Central memory CD4-positive, alpha-beta T cell (primary cell): ENCODE results near the gene LDLRAD4.
"Not testable (repeated sequence)": the region's sequence is repeated elsewhere in the genome, so short reads cannot be mapped to it uniquely, and the experiment has no call there.

ENCODE experiments used
- DNase-seq: peaks from one replicate; pipeline ENCODE4 v3.0.0; 2022

Gene LDLRAD4

DNA sequence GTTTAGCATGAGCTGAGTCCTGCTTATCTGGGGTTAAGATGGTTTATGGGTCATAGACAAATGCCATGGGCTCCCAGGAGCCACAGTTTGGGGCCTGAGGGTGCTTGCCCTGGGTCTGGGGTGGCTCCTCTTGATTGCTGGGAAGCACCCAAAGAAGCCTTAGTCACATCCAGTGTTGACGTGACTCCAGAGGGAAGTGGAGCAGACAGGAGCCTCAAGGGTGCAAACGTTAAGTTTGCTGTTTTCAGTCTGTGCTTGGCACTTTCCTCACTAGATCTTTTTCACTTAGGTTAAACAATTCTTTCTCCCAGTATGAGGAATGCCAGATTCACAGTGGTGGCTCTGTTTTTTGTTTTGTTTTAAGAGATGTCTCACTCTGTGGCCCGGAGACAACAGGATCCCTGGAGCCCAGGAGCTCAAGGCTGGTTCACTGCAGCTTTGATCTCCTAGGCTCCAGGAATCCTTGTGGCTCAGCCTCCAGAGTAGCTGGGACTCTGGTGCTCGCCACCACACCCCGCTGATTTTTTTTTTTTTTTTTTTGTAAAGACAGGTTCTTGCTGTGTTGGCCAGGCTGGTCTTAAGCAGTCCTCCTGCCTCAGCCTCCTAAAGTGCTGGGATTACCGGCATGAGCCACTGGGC lies 256.5 kb downstream of the LDLRAD4 start:
- DNase-seq, result no peak

DNA sequence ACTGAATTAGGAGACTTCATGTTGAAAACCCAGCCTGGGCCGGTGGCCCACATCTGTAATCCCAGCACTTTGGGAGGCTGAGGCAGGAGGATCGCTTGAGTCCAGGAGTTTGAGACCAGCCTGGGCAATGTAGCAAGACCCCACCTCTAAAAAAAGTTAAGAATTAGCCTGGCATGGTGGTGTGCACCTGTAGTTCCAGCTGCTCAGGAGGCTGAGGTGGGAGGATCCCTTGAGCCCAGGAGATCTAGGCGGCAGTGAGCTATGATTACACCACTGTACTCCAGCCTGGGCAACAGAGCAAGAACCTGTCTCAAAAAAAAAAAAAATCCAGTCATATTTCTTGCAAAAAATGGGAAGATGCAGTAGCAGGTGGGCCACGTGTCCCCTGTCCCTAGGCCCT lies 257.8 kb downstream of the LDLRAD4 start:
- not testable (repeated sequence) for DNase-seq

DNA sequence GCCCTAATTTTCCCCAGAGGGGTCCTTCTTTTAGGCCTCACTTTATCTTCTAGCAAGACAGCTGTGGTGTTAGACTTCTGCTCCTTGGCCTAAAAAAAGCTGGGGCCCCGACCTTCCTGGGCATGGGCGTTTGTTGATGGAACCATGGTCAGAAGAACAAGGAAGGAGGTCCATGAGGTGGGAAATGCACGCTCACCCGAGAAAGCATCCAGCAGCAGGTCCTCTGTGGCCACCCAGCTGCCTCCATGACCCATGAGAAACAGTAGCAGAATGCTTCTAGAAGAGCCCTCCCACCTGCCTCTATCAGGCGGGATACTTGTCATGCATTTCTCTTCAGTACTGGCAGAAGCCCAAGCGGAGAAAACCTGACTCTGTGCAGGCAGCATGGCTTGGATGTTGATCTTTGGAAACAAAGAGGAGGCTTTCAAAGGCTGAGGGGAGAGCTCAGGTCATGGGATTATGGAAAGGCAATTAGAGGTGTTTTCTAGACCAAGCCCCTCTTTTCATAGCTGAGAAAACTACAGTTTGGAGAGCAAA lies 258.7 kb downstream of the LDLRAD4 start:
- no peak for DNase-seq

DNA sequence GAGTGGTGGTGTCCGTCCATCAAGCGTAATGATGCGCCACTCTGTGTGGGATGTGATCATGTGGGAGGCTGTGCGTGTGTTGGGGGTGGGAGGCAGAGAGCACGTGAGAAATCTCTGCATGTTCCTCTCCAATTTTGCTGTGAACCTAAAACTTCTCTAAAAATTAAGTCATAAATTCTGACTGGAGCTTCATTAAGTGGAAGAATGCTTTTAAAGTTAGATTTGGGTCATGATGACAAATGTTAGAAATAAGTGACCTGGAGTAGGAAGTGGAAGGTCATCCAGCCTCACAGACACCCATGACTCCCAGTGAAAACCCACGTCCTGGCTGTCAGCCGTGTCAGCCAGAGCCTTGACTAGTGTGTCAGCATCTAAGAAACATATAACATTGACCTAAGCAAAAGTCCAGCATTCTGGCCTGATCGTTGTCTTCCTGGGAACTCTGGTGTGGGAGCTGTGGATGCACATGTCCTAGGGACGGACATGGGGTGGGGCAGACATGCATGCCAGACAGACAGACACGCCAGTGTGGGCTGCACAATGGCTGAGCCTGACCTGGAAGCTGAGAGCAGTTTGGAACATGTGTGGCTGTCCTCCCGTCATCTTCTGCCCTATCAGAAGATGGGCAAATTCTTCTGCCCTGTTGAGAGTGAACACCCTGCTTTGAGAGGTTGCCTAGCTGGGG lies 262.2 kb downstream of the LDLRAD4 start:
- no peak for DNase-seq

DNA sequence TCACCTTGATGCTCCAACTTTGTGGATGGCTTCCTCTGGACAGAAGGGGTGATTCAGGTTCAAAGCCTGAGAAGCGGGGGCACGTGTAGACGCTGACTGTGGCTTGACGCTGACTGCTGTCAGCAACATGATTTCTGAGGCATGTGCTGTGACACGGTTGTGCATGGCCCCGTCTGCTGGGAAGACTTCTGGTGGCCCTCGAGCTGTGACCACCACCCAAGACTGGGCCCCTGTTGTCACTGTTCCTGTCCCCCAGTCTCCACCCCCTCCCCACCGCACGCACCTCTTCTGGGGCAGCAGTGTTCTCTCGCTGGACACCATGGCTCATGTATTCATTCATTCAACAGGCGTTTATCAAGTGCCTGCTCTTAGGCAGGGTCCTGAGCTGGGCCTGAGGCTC lies 262.8 kb downstream of the LDLRAD4 start:
- no peak for DNase-seq

DNA sequence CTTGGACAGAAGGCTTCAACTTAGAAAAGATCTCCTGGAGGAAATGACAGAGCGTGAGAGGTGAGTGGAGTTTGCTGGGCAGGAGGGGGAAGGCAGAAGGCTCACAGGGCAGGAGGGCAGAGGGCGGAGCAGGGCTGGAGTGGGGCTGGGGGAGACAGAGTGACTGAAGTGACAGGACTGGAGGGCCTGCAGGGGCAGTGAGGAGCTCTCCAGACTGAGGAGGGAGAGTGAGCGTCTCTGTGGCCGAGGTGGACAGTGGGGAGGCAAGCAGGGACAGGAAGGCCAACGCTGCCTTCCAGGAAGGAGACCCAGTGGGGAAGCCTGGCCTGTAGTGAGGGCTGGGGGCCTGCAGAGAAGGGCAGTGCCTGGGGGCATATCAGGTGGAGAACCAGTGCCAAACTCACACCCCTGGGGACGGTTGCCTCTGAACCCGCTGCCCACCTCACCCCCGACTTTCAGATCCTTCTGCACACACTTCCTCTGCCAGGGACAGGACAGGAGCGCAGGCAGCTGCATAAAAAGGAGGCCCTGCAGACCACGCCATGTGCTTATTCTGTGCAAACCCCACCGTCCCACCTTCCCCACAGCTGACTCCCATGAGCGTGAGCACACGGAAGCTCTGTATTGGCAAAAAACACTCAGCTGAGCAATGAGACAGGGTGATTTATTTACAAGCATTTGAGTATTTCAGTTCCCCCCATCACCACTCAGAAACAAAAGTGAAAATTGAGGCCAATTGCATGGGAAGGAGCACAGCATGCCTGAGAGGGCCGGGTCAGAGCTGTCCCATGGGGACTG lies 263.5 kb downstream of the LDLRAD4 start:
- DNase-seq, result no peak

DNA sequence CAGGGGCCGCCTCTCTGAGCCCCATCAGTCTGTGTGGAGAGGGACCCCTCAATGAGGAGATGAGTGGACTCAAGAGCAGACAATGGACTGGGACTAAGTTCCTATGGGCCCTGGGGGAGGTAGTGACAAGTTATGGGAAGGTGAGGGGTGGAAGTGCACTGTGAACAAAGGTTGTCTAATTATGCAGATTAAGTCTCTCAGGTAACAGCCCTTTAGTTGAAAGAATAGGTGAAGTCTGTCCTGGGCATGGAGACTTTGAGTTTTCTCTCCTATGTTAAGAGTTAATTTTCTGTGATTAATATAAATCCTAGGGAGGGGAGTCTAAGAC lies 264.0 kb downstream of the LDLRAD4 start:
- no peak for DNase-seq

DNA sequence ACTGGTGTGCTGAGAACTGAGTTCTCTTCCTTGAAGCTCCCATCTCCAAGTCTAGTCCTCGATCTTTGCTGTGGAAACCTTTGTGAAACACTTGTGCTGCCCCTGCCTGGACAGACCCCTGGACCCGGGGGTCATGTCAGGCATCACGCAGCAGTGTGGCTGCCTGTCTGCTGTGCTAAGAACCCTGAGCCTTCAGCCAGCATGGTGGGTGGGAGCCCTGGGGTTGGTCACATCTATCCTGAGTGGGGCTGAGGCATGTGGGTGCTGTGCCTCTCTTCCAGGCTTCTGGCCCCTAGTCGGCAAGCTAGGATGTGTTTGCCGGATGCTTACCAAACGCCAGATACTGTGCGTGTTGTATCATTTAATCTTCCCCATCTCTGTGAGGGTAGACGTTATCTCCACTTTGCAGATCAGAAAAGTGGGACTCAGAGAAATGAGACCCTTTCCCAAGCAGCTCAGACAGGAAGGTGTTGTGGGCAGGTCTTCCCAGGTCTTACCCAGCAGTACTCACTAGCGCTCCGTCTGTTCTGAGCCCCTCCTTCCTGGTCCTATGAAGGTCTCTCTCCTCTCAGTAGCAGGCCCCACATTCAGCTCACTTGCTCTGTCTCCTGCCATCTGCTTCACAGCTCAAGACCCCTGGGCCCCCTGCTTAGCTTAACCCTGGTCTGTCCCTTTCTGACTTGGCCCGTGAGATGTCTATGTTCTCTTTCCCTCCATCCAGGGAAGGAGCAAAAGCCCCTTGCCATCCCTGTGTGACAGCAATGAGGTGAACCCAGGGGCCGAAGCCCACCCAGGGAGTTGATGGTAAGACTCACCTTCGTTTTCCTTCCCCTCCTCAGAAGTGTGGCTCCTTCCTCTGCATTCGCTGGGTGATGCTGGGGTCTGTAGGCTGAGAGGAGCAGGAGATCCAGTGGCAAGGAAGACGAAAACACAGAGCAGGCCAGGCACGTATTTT lies 265.0 kb downstream of the LDLRAD4 start:
- DNase-seq, result no peak

DNA sequence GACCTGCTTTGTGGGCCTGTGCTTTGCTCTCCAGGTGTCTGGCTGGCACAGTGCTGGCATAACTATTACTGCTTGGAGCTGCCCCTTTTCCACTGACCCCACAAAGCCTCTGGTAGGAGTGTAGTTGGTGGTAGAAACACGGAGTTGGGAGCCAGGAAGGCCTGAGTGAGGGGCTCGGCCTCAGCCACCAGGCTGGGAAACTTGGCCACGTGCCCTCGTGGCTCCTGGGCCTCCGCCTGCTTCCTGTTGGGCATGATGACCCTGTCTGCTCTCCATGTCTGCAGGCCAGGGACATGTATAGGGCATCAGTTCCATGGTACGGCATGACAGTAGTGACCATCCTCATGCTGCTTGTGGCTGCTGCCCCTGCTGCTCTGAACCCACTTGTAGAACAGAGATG lies 266.6 kb downstream of the LDLRAD4 start:
- DNase-seq, result no peak

DNA sequence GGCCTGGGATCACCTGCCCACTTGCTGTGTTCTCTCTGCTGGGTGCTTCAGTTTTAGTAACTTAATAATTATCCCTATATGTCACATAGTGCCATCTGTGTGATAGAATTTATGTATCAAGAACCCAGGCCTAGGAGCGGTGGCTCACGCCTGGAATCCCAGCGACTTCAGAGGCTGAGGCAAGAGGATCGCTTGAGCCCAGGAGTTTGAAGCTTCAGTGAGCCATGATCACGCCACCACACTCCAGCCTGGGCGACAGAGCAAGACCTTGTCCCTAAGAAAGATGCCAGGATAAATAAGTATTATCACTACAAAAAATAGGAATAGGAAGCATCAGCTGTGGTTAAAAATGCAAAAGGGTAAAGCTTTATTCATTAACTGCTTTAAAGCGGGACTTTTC lies 267.0 kb downstream of the LDLRAD4 start:
- no peak for DNase-seq

DNA sequence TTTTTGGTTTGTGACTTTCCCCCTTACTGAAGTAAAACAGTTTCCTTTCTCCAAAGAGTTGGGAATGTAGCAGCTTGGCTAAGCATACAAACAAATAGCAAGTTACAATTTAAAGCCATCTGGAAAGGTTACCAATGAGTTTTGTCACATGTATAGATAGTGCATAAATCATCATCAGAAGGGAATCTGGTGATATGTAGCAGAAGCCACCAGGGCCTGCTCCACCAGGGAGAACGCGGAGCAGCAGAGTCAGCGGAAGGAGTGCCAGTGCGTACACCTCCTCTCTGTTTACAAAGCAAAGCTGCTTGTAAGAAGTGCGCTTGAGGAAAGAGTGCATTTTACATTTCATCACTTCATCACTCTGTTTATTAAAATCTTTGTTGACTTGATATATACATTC lies 267.7 kb downstream of the LDLRAD4 start:
- no peak for DNase-seq

DNA sequence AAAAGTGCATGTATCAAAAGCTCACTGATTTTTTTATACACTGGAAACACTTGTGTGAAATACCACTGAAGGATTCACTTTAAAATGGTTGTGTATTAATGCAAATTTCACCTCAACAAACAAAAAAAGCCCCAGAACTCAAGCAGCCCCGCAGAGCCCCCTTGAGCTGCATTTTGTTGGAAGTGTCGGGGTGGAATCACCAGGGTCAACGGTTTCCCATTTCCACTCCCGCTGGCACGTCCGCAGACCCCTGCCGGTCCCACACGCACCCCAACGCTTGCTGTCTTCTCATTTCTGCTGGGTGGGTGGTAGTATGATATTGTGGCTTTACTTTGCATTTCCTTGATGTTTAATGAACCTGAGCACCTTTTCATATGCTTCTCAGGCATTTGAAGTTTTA lies 268.1 kb downstream of the LDLRAD4 start:
- no peak for DNase-seq

DNA sequence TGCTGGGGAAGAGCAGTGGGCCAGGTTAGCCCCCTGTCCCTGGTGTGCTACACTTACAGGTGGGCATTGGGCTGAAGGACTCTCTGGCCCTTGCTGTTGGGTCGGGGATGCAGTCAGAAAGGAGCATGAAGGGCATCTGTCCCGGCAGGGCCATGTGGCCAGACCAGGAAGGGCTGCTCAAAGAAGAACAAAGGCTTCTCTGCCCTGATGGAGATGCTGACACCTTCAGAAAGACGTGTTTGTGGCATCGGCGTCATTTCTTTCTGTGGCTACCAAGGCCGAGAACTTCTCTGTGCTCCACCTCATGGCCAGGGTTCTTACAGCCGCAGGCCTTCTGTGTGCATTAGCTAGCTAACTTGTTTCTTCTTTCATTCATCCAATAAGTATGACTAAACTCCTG lies 268.7 kb downstream of the LDLRAD4 start:
- DNase-seq, result no peak

DNA sequence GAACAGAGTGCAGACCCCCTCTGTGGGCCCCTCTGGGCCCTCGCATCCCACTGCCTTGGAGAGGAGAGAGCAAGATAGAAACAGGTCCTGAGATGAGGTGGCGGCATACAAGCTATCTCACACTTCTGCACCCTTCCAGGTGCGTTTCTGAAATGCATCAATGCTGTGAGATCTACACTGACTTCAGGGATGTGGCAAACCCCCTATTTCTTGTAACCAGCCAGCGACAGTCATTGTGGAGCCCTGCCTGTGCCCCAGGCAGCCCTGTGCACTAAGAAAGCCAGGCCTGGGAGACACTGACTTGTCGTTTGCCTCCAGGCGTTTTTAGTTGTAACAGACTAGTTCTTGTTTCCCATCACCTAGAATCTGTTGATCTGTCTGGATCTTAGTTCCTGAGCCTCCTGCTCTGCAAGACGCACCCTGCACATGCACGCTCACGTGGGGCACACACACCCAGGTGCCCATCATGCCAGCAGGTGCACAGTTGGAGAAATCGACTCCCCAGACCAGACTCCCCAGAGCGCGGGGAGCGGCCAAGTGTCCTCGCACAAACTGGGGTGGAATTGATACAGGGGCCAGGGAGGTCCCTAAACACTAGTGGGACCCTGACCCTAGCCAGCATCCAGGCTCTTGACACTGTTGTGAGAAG lies 269.8 kb downstream of the LDLRAD4 start:
- no peak for DNase-seq

DNA sequence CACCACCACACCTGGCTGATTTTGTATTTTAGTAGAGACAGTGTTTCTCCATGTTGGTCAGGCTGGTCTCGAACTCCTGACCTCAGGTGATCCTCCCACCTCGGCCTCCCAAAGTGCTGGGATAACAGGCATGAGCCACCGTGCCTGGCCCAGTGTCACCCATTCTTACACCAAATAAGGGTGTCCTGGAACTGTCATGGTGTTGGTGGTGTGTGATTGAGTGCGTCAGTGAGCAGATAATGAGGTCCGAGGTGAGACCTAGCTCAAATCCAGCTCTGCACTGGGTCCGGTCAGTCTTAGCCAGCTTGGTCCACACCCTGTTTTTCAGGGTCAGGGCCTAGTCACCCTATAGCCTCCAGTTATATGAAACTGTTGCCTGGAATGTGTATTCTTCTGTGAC lies 270.7 kb downstream of the LDLRAD4 start:
- not testable (repeated sequence) for DNase-seq

DNA sequence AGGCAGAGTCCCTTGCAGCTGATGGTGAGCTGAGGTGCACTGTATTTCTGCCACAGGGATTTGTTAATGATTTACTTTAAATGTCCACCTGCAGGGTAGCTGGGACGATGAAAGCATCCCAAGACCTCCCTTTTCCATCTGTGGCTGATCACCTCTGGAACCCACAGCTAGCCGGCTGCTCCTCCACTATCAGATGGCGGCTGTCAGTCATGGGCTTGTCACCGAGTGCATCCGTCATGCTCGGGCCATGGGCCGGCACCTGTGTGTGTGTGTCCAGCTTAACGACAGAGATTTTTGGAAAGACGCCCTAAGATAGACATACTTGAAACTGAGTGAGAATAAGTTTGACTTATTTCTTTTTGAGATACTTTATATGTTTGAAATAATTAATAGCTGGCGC lies 272.6 kb downstream of the LDLRAD4 start:
- no peak for DNase-seq

DNA sequence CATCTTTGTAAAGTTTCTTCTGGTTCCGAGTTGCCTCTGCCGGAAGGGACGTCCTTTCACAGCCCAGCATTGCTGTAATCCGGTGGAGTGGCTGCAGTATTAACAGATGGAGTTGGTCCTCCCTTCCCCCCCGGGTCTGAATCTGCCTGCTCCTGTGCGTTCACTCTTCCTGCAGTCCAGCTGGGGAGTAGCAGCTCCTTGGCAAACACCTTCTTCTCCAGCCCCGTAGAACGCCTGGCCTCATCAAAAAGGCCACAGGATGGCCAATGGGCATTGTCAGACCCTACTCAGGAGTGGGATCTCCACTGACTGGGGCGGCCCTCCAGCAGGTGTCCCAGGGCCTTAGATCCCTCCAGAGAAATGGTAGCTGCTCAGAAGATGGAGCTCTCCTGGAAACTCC lies 273.8 kb downstream of the LDLRAD4 start:
- DNase-seq, result no peak

DNA sequence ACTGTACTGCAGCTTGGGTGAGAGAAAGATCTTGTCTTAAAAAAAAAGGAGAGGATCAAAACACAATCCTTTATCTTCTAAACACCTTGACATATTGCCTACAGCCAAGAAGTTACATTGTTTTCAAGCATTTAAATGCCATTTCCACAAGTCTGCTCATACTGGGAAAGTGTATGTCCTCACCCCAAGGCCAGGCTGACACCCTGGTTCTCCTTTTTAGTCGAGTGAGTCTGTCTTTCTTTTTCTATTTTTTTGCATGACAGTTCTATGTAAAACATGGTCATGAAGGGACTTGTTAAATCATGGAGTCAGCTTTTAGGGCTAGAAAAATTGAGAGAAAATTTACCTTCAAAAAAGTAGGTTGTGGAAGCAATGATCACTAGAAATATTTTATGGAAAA lies 274.5 kb downstream of the LDLRAD4 start:
- DNase-seq, result no peak

DNA sequence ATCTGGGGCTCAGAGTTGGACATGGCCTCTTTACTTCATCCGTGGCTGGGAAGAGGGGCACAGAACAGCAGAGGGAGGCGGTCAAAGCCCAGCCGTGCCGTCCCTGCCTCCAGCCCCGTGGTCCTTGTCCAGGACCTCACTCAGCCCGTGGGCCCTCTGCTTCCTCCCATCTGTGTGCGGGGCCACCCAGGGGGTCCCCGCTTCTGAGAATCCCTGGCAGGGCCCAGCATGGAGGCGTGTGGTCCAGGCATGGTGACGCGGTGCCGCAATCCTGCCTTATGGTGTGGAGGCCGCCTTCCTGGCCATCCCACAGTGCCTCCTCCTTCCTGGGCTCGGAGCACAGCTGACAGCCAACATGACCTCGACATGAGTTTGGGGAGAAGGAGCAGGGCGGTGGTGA lies 275.2 kb downstream of the LDLRAD4 start:
- DNase-seq, result no peak

DNA sequence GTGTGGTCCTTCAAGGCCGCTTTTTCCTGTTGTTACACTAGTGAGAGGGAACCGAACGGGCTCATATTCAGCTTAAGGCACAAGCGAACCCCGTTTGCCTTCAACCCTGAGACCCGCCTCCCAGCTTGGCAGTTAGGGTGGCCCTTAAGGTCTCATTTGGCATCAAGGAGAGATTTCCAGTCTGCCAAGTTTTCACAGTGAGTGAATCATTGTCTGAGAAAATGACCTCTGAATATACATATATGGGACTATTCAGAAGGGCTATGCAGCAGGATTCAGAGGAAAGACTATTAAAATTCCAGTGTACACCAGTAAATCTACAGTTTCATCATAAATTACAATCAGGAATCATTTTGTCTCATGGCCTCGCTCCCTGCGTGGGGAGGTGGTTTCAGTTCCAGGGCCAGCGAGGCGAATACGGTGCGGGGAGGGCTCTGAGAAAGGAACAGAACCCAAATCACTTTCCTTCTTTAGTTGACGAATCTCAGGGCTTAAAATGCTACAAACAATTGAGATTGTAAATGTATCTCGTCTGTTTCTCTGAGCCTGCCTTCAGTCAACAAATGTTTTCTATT lies 276.4 kb downstream of the LDLRAD4 start:
- DNase-seq, result no peak

DNA sequence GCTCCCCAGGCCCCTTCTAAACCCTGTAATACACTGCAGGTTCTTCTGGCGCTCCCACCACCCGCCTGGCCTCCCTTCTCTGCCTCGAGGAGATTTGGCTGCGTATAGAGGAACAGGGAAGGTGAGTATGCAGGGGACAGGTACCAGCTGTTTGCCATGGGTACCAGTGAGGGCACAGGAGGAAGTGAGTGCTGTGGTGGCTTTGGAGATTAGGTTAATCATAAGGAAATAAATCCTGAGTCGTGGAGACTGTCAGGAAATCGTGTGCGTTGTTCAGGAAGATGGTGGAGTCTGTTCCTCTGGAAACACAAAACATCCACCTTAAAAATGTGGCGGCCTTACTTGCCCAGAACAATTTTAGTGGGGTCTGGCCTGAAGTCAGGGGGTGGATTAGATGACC lies 277.4 kb downstream of the LDLRAD4 start:
- no peak for DNase-seq
